Measurements from ENCODE around the gene HTR2B. TPM values are rescaled to one million over a fixed set of nuclear protein-coding genes. Genes with fewer than 3 reads are reported as not detected.

HTR2B gene
- total RNA-seq, 1 experiment from 2014 or later: not detected

- peak; percentile 91 for TF ChIP-seq GABPB1 (CRISPR knock-in tag; IDR thresholded peaks at IDR 0.05)
- no peak for TF ChIP-seq USF1 (CRISPR knock-in tag; IDR thresholded peaks at IDR 0.05)
- POLR2A ChIA-PET: no interaction called here
- H3K27me3 Mint-ChIP-seq (ENCODE audit: low read depth): no peaks in the 10 kb centered on the region
- H3K4me1 Mint-ChIP-seq: no peaks in the 10 kb centered on the region
- no peaks in the 10 kb centered on the region for H3K9me3 Mint-ChIP-seq
- H3K4me3 Mint-ChIP-seq: no peak overlapping the region
- ATAC-seq (no peak), DNase-seq (ENCODE audit: low spot score) (no peak)
- CTCF ChIA-PET: no interaction called here
- H3K27ac Mint-ChIP-seq: no peak overlapping the region
- H3K36me3 Mint-ChIP-seq: peaks cover 79% of the 10 kb centered on the region
These were observed 58.9 kb downstream of the HTR2B start for GRCh38 chr2:231065966-231066365.

DNA sequence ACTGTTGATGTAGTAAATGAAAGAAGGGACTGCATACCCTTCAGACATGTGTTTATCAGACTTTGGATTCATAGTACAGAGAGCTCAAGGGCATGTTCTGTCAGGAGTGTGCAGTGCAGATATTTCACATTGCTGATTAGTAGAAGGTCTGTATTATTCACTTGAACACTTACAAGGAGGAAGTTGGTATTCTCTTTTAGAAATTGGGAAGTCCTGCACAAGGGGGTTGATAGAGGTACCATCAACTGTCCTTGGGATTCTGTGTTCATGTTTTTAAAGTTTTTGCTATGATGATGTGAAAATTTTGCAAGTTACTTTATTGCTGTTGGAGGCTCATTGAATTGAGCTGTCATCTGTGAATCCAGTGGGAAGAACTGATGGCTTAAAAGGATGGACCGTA is 61.5 kb downstream of the HTR2B start:
- ATAC-seq: no peak
- peaks cover 6% of the 10 kb centered on the region for H3K4me1 Mint-ChIP-seq
- no peak for DNase-seq (ENCODE audit: low spot score)
- POLR2A ChIA-PET: no interaction called here
- no peak overlapping the region for H3K4me3 Mint-ChIP-seq
- no peaks in the 10 kb centered on the region for H3K27me3 Mint-ChIP-seq (ENCODE audit: low read depth)
- CTCF ChIA-PET: interaction anchor here (1.4 kb wide), 1 partner anchor 10 kb away, joined by 3 read pairs; no protein-coding TSS in a partner anchor
- H3K36me3 Mint-ChIP-seq: peaks cover 67% of the 10 kb centered on the region
- TF ChIP-seq, protein P1, sequence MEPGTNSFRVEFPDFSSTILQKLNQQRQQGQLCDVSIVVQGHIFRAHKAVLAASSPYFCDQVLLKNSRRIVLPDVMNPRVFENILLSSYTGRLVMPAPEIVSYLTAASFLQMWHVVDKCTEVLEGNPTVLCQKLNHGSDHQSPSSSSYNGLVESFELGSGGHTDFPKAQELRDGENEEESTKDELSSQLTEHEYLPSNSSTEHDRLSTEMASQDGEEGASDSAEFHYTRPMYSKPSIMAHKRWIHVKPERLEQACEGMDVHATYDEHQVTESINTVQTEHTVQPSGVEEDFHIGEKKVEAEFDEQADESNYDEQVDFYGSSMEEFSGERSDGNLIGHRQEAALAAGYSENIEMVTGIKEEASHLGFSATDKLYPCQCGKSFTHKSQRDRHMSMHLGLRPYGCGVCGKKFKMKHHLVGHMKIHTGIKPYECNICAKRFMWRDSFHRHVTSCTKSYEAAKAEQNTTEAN (CRISPR knock-in tag; IDR thresholded peaks at IDR 0.05): no peak
- TF ChIP-seq FOXP4 (CRISPR knock-in tag; IDR thresholded peaks at IDR 0.05): no peak
- no peak for TF ChIP-seq ETV6 (CRISPR knock-in tag; IDR thresholded peaks at IDR 0.05)
- no peak for TF ChIP-seq RELA (CRISPR knock-in tag; IDR thresholded peaks at IDR 0.05; ENCODE audit: borderline replicate concordance)
- TF ChIP-seq NFE2L1 (CRISPR knock-in tag; IDR thresholded peaks at IDR 0.05): no peak
- TF ChIP-seq, protein P2, sequence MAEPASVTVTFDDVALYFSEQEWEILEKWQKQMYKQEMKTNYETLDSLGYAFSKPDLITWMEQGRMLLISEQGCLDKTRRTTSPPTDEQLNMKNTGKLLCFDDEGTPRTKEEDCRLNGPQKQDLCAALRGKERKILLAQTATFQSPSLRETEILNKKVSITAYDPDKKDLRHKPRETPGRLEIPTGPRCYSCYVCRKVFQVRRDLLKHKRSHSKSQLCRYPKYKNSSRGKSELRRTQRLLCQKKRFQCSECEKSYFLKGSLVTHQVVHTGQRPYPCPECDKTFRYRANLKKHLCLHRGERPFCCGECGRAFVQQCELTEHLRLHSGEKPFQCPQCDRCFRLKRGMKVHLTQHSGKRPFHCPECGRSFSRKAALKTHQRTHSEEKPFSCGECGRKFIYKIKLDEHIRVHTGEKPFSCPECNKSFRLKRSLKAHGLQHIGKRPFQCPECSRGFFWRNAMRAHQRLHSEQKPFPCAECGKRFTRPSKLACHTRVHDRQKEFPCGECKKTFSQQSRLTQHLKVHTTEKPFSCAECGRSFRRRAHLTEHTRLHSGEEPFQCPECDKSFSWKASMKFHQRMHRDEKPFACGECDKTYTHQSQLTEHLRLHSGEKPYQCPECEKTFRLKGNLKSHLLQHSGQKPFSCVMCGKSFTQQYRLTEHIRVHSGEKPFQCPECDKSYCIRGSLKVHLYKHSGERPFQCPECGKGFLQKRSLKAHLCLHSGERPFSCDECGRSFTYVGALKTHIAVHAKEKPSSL (CRISPR knock-in tag; conservative IDR thresholded peaks at IDR 0.05): no peak
- TF ChIP-seq ATF3 (CRISPR knock-in tag; conservative IDR thresholded peaks at IDR 0.05): no peak
- TF ChIP-seq FOXJ3 (CRISPR knock-in tag; IDR thresholded peaks at IDR 0.05; ENCODE audit: borderline replicate concordance): no peak
- no peak for TF ChIP-seq CREM (CRISPR knock-in tag; IDR thresholded peaks at IDR 0.05)
- no peak for TF ChIP-seq NR2C2 (CRISPR knock-in tag; IDR thresholded peaks at IDR 0.05)
- TF ChIP-seq MAX (CRISPR knock-in tag; IDR thresholded peaks at IDR 0.05): no peak
- TF ChIP-seq, protein P3, sequence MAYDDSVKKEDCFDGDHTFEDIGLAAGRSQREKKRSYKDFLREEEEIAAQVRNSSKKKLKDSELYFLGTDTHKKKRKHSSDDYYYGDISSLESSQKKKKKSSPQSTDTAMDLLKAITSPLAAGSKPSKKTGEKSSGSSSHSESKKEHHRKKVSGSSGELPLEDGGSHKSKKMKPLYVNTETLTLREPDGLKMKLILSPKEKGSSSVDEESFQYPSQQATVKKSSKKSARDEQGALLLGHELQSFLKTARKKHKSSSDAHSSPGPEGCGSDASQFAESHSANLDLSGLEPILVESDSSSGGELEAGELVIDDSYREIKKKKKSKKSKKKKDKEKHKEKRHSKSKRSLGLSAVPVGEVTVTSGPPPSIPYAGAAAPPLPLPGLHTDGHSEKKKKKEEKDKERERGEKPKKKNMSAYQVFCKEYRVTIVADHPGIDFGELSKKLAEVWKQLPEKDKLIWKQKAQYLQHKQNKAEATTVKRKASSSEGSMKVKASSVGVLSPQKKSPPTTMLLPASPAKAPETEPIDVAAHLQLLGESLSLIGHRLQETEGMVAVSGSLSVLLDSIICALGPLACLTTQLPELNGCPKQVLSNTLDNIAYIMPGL (CRISPR knock-in tag; IDR thresholded peaks at IDR 0.05): no peak
- H3K9me3 Mint-ChIP-seq: no peaks in the 10 kb centered on the region
- H3K27ac Mint-ChIP-seq: no peak overlapping the region
